AG10803 (cell line): ENCODE data around the gene CPEB4.

Source experiments
- DNase-seq: peaks from one replicate; pipeline ENCODE4 v3.0.0; 2010; ENCODE audit warnings: low read depth
- H3K4me3 ChIP-seq: 2 replicates; pipeline ENCODE4 v1.5.1; 2011; ENCODE audit warnings: mild to moderate bottlenecking, low read length, control low read depth
- CTCF ChIP-seq: conservative IDR thresholded peaks from 2 replicates; pipeline ENCODE4 v1.5.1; 2011; ENCODE audit warnings: mild to moderate bottlenecking, low read length, control low read depth, inconsistent platforms

The CPEB4 gene

GRCh38 chr5:173969167-173970049, 81.3 kb downstream of the CPEB4 start:
- no peak for TF ChIP-seq CTCF
- DNase-seq = peak; percentile 49
- no peak overlapping the region for H3K4me3 ChIP-seq

- peak; percentile 12 for DNase-seq
- no peak overlapping the region for H3K4me3 ChIP-seq
- TF ChIP-seq CTCF = no peak
Measured at GRCh38 chr5:173970878-173971650, 82.9 kb downstream of the CPEB4 start.

GRCh38 chr5:173971681-173972345, 83.7 kb downstream of the CPEB4 start:
- no peak overlapping the region for H3K4me3 ChIP-seq
- TF ChIP-seq CTCF = no peak
- DNase-seq = no peak

- no peak for TF ChIP-seq CTCF
- DNase-seq = no peak
- H3K4me3 ChIP-seq = peak overlapping the region; percentile 60
Measured at GRCh38 chr5:173972607-173972924, 84.4 kb downstream of the CPEB4 start.

- peak overlapping the region; percentile 60 for H3K4me3 ChIP-seq
- TF ChIP-seq CTCF = peak; percentile 90
- peak; percentile 74 for DNase-seq
Measured at GRCh38 chr5:173972925-173973615, 84.9 kb downstream of the CPEB4 start.

- no peak for TF ChIP-seq CTCF
- no peak for DNase-seq
- H3K4me3 ChIP-seq = peak overlapping the region; percentile 60
Measured at GRCh38 chr5:173973616-173973969, 85.4 kb downstream of the CPEB4 start.
